TTC549 (cell line): ENCODE results near the gene CCDC172.
"Not testable (repeated sequence)": the region's sequence is repeated elsewhere in the genome, so short reads cannot be mapped to it uniquely, and the experiment has no call there.

Source experiments
- FAIRE-seq: peaks from 2 replicates; lab custom pipeline; 2012; peaks lifted over from hg19 to GRCh38; lab: Jason Lieb, UNC

CCDC172 gene

DNA sequence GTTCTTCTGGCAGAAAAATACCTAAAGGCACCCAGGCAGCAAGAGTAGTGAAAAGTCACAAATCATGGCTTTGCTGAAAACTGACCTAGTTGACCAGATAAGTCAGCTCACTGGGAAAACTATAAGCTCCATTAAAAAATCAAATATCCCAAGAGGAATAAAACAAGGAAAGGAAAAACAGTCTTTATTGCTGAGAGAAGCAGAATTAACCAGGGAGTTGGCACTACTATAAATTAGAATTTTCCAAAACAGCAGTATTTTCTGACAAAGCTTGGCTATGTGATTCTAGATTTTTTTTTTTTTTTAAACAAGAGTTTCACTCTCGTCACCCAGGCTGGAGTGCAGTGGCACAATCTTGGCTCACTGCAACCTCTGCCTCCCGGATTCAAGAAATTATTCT is 12.6 kb downstream of the CCDC172 start:
- no peak for FAIRE-seq

- no peak for FAIRE-seq
These were observed 27.9 kb downstream of the CCDC172 start for GRCh38 chr10:116352125-116352524.

DNA sequence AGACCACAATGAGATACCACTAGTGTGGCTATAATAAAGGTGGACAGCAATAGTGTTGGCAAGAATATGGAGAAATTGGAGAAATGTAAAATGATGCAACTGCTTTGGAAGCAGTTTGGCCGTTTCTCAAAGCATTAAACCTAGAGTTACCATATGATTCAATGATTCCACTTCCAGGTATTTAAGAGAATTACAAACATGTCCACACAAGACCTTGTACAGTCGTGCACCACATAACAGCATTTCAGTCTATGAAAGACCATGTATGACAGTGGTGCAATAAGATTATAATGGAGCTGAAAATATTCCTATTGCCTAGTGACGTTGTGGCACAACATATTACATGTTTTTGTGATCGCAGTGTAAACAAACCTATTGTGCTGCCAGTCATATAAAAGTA is 29.6 kb downstream of the CCDC172 start:
- FAIRE-seq = no peak

- FAIRE-seq = no peak
These were observed 31.1 kb downstream of the CCDC172 start for GRCh38 chr10:116355341-116355740.

DNA sequence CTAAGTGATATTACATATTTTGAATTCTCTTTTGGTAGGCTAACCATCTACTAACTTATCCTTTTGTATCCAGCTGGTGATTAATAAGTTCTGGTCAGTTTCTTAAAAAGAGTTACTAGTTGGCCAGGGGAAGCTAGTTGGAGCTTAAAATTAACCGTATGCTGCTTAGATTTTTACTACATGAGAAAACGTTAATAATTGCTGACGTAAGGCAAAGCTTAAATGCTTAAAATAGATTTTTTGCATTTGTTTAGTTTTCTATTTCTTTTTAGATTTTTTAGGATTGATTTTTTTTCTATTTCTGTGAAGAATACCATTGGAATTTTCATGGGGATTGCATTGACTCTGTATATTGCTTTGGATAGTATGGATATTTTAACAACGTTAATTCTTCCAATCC is 32.6 kb downstream of the CCDC172 start:
- no peak for FAIRE-seq

- no peak for FAIRE-seq
These were observed 40.6 kb downstream of the CCDC172 start for GRCh38 chr10:116364868-116365267.

- no peak for FAIRE-seq
These were observed 47.5 kb downstream of the CCDC172 start for GRCh38 chr10:116371737-116372136.

- FAIRE-seq = no peak
These were observed 58.0 kb downstream of the CCDC172 start for GRCh38 chr10:116382290-116382689.

- no peak for FAIRE-seq
These were observed 61.1 kb downstream of the CCDC172 start for GRCh38 chr10:116385311-116385710.

DNA sequence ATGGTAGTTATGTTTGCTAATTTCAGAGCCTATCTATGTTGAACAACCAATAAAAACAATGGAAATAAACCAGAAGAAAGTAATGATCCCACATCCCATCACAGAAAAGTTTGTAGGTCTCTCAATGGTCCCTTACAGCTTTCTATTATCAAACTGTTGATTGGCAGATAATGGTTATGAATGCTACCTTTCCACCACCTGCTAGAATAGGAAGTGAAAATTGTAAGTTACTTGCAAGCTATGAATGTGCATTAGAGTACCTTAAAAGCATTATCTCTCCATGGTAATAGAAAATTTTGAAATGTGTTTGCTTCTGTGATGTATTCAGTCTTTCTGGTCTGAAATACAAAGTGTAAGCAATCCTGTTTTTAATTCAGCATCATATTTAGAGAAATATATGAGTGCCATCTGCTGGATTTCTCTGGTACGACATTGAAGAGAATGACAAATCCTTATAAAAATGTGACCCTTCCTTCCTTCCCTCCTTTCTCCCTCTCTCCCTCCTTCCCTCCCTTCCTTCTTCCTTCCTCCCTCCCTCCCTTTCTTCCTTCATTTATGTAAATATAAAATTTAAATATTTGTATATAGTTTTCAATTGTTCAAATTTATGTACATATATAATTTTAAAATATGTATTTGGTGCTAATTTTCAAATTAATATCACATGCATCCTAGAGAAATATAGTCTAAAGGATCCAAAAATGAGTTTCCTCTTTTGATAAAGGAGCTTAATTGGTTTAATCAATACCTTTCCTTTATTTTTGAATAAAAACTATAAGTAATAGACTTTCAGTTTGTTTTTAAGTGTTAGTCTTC is 62.0 kb downstream of the CCDC172 start:
- no peak for FAIRE-seq

DNA sequence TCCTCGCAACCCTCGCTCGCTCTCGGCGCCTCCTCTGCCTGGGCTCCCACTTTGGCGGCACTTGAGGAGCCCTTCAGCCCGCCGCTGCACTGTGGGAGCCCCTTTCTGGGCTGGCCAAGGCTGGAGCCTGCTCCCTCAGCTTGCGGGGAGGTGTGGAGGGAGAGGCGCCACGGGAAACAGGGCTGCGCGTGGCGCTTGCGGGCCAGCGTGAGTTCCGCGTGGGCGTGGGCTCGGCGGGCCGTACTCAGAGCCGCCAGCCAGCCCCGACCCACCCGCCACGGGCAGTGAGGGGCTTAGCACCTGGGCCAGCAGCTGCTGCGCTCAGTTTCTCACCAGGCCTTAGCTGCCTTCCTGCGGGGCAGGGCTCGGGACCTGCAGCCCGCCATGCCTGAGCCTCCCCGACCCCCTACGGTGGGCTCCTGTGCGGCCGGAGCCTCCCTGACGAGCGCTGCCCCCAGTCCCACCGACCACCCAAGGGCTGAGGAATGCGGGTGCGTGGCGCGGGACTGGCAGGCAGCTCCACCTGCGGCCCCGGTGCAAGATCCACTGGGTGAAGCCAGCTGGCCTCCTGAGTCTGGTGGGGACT is 69.1 kb downstream of the CCDC172 start:
- FAIRE-seq = not testable (repeated sequence)

GRCh38 chr10:116395223-116395985 is 71.2 kb downstream of the CCDC172 start:
- no peak for FAIRE-seq

DNA sequence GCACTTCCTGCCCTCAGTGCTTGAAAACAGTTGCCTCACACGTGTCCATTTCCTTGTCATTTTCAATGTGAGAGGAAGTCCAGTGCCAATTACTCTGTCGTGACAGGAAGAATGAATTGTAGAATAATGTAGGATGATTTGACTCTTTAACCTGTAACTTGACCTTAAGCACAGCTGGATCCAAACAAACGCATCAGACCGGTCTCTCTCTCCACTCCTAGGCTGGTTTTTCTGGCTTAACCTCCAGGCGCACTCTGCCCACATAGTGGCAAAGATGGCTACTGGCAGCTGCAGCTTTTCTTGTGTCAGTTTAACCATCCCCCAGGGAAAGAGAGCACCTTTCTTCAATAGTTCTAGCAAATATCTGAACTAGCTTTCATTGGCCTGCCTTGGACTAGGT is 74.0 kb downstream of the CCDC172 start:
- no peak for FAIRE-seq

- FAIRE-seq = no peak
These were observed 78.6 kb downstream of the CCDC172 start for GRCh38 chr10:116402858-116403257.

- FAIRE-seq = no peak
These were observed 79.5 kb downstream of the CCDC172 start for GRCh38 chr10:116403740-116404250.

DNA sequence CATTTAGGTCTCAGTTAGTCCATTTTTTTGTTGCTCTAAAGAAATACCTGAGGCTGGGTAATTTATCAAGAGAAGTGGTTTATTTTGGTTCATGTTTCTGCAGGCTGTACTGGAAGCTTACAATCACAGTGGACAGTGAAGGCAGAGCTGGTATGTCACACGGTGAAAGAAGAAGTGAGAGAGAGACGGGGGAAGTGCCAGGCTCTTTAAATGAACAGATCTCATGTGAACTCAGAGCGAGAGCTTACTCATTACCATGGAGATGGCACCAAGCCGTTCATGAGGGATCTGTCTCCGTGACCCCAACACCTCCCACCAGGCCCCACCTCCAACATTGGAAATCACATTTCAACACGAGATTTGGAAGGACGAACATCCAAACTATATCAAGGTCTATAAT is 84.5 kb downstream of the CCDC172 start:
- FAIRE-seq = no peak

- FAIRE-seq = no peak
These were observed 86.1 kb downstream of the CCDC172 start for GRCh38 chr10:116410351-116410750.

DNA sequence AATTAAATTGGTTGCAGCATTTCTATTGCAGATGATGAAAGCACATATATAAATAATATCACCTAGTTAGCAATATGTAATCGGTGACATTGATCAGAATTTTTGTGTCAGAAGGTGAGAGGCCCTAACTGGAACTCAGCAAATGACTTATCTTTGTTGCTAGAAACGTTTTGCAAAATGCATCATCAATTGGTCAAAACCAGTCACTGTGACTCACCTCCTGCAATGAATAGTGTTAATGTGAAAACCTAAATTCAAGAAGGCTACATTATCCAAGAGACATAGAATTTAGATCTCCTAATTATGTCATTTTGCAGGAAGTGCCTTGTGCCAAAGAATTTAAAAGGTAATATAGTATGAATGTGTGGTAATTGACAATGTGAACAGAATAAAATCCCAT is 93.6 kb downstream of the CCDC172 start:
- no peak for FAIRE-seq

DNA sequence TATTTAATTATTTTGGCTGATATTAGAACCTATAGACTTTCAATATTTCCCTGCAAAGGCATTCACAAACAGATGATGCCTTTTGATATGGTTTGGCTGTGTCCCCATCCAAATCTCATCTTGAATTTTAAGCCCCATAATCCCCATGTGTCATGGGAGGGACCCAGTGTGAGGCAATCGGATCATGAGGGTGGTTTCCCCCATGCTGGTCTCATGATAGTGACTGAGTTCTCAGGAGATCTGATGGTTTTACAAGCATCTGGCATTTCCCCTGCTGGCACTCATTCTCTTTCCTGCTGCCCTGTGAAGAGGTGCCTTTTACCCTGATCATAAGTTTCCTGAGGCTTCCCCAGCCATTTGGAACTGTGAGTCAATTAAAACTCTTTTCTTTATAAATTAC is 94.1 kb downstream of the CCDC172 start:
- no peak for FAIRE-seq

GRCh38 chr10:116421815-116422214 is 97.6 kb downstream of the CCDC172 start:
- FAIRE-seq = no peak

GRCh38 chr10:116427671-116428070 is 103.4 kb downstream of the CCDC172 start, which contains the start of gene PNLIPRP3:
Gene PNLIPRP3, plus strand, starts transcription at chr10:116427847. Its CDS starts 166 bp downstream, at chr10:116428013.
- FAIRE-seq = no peak

GRCh38 chr10:116429288-116429977 is 105.2 kb downstream of the CCDC172 start:
- FAIRE-seq = no peak
